ENCODE data around the gene TRAIP. TPM values are rescaled to one million over a fixed set of nuclear protein-coding genes. Genes with fewer than 3 reads are reported as not detected.

Gene TRAIP
- total RNA-seq, 1 donor, result 3.0 TPM

- no peak for DNase-seq (ENCODE audit: low read depth)
- no peak for TF ChIP-seq CTCF (IDR thresholded peaks at IDR 0.05; ENCODE audit: insufficient read depth, low read depth, low read length)
- no peak overlapping the region for H3K4me3 ChIP-seq (ENCODE audit: low read depth, low read length)
Observed at GRCh38 chr3:49844464-49845183, 11.7 kb downstream of the TRAIP start.

- no peak overlapping the region for H3K4me3 ChIP-seq (ENCODE audit: low read depth, low read length)
- TF ChIP-seq CTCF (IDR thresholded peaks at IDR 0.05; ENCODE audit: insufficient read depth, low read depth, low read length), result no peak
- no peak for DNase-seq (ENCODE audit: low read depth)
Observed at GRCh38 chr3:49842843-49843517, 13.4 kb downstream of the TRAIP start.

- no peak overlapping the region for H3K4me3 ChIP-seq (ENCODE audit: low read depth, low read length)
- no peak for TF ChIP-seq CTCF (IDR thresholded peaks at IDR 0.05; ENCODE audit: insufficient read depth, low read depth, low read length)
- no peak for DNase-seq (ENCODE audit: low read depth)
Observed at GRCh38 chr3:49841806-49842205, 14.6 kb downstream of the TRAIP start.

- DNase-seq (ENCODE audit: low read depth), result peak; percentile 20
- TF ChIP-seq CTCF (IDR thresholded peaks at IDR 0.05; ENCODE audit: insufficient read depth, low read depth, low read length), result peak; percentile 44
- H3K4me3 ChIP-seq (ENCODE audit: low read depth, low read length), result no peak overlapping the region
Observed at GRCh38 chr3:49841126-49841696, 15.2 kb downstream of the TRAIP start.

- no peak overlapping the region for H3K4me3 ChIP-seq (ENCODE audit: low read depth, low read length)
- no peak for TF ChIP-seq CTCF (IDR thresholded peaks at IDR 0.05; ENCODE audit: insufficient read depth, low read depth, low read length)
- DNase-seq (ENCODE audit: low read depth), result no peak
Observed at GRCh38 chr3:49840388-49840787, 16.0 kb downstream of the TRAIP start.

GRCh38 chr3:49839193-49839809 lies 17.1 kb downstream of the TRAIP start:
- TF ChIP-seq CTCF (IDR thresholded peaks at IDR 0.05; ENCODE audit: insufficient read depth, low read depth, low read length), result peak; percentile 88

More at GRCh38 chr3:49839193-49839809, 17.1 kb downstream of the TRAIP start:
- H3K4me3 ChIP-seq (ENCODE audit: low read depth, low read length), result no peak overlapping the region
- DNase-seq (ENCODE audit: low read depth), result peak; percentile 81
